SK-N-SH (cell line): Measurements from ENCODE around the gene GRIN1. TPM values are rescaled to one million over a fixed set of nuclear protein-coding genes. Genes with fewer than 3 reads are reported as not detected.

Experiments used
- CTCF ChIA-PET: fragments of 300-600, 350-600 bp; formaldehyde crosslinking; extraction: SDS; loops from one replicate; lab custom pipeline; 2021; lab: Yijun Ruan, JAX
- POLR2A ChIA-PET: fragments of 350-600 bp; sonication (Branson Sonifier 250); formaldehyde crosslinking; extraction: SDS; loops from one replicate; lab custom pipeline; 2020; ENCODE audit warnings: antibody characterized with exemption, inconsistent platforms; lab: Yijun Ruan, JAX
- DNase-seq: peaks from one replicate; pipeline ENCODE4 v3.0.0; 2012
- H2AFZ ChIP-seq: fragments of 200-600 bp; sonication (generic); 2 replicates; pipeline ENCODE4 v1.8.1; 2016; ENCODE audit warnings: antibody characterized with exemption, mild to moderate bottlenecking, low read depth
- H3F3A ChIP-seq: fragments of 200-600 bp; sonication (generic); replicated peaks from 2 replicates; pipeline ENCODE3; 2016; ENCODE audit warnings: antibody characterized with exemption, mild to moderate bottlenecking; ENCODE audit not compliant: insufficient read depth
- H3K27ac ChIP-seq, 2 experiments: fragments of 200-500 bp in 1 of 2; fragments of 200-600 bp in 1 of 2; sonication (Bioruptor generic) in 1 of 2; sonication (generic), shearing (Covaris generic) in 1 of 2; 2 replicates each; pipeline versions ENCODE4 v1.5.1 to v1.6.1; 2014 to 2016; ENCODE audit warnings: low read depth in 2 of 2, inconsistent platforms in 1 of 2, low read length in 1 of 2, mild to moderate bottlenecking in 1 of 2, mixed read lengths in 1 of 2
- H3K27me3 ChIP-seq: fragments of 200-600 bp; sonication (generic), shearing (Covaris generic); 2 replicates; pipeline ENCODE4 v1.6.1; 2016; ENCODE audit warnings: mixed run types; ENCODE audit not compliant: insufficient read depth
- H3K36me3 ChIP-seq, 2 experiments: fragments of 200-500 bp in 1 of 2; fragments of 200-600 bp in 1 of 2; sonication (Bioruptor generic) in 1 of 2; sonication (generic) in 1 of 2; replicated peaks in 1 of 2; 2 replicates each; pipeline versions ENCODE3 to v1.5.1; 2014 to 2016; ENCODE audit warnings: low read length in 1 of 2, mild to moderate bottlenecking in 1 of 2; ENCODE audit not compliant: insufficient read depth in 2 of 2, control insufficient read depth in 1 of 2
- H3K4me1 ChIP-seq, 2 experiments: fragments of 200-500 bp in 1 of 2; fragments of 200-600 bp in 1 of 2; sonication (Bioruptor generic) in 1 of 2; sonication (generic), shearing (Covaris generic) in 1 of 2; 2 replicates each; pipeline versions ENCODE4 v1.5.1 to v1.6.1; 2014 to 2016; ENCODE audit warnings: low read depth in 1 of 2, low read length in 1 of 2, mixed run types in 1 of 2; ENCODE audit not compliant: insufficient read depth in 2 of 2, control insufficient read depth in 1 of 2
- H3K4me2 ChIP-seq: fragments of 200-600 bp; sonication (generic), shearing (Covaris generic); 2 replicates; pipeline ENCODE4 v1.6.1; 2017; ENCODE audit warnings: mixed run types
- H3K4me3 ChIP-seq, 2 experiments: fragments of 200-500 bp in 1 of 2; fragments of 200-600 bp in 1 of 2; sonication (Bioruptor generic) in 1 of 2; sonication (generic), shearing (Covaris generic) in 1 of 2; 2 replicates each; pipeline versions ENCODE4 v1.5.1 to v1.8.1; 2014 to 2016; ENCODE audit warnings: low read depth in 2 of 2, inconsistent platforms in 1 of 2, low read length in 1 of 2, mild to moderate bottlenecking in 1 of 2, mixed read lengths in 1 of 2, moderate library complexity in 1 of 2
- H3K79me2 ChIP-seq: fragments of 200-600 bp; sonication (generic); 2 replicates; pipeline ENCODE4 v1.8.1; 2017; ENCODE audit warnings: mild to moderate bottlenecking; ENCODE audit not compliant: insufficient read depth
- H3K9ac ChIP-seq: fragments of 200-600 bp; sonication (generic); 2 replicates; pipeline ENCODE4 v1.6.1; 2017; ENCODE audit warnings: mixed run types
- H3K9me2 ChIP-seq: fragments of 200-600 bp; sonication (generic); 2 replicates; pipeline ENCODE4 v1.6.1; 2017; ENCODE audit warnings: mixed run types
- H3K9me3 ChIP-seq: fragments of 200-600 bp; sonication (generic); 2 replicates; pipeline ENCODE4 v1.6.1; 2017; ENCODE audit warnings: mixed run types, mild to moderate bottlenecking, moderate library complexity
- H4K20me1 ChIP-seq: fragments of 200-600 bp; sonication (generic); 2 replicates; pipeline ENCODE4 v1.6.1; 2017; ENCODE audit warnings: mild to moderate bottlenecking, mixed run types; ENCODE audit not compliant: insufficient read depth
- CTCF ChIP-seq: fragments of 200-600 bp; sonication (generic); IDR thresholded peaks from 2 replicates; pipeline ENCODE4 v1.6.1; 2017; ENCODE audit warnings: antibody characterized with exemption, mild to moderate bottlenecking, moderate library complexity
- EP300 ChIP-seq, 2 experiments: IDR thresholded peaks; 2 replicates each; pipeline versions ENCODE4 v1.4.0 to v1.6.1; 2012; ENCODE audit warnings: borderline replicate concordance in 1 of 2, low read depth in 1 of 2, low read length in 1 of 2
- FOXJ3 ChIP-seq: sonication (generic); formaldehyde crosslinking; IDR thresholded peaks from 2 replicates; pipeline ENCODE4 v1.5.1; 2020; ENCODE audit warnings: mild to moderate bottlenecking, missing genetic modification reagents
- FOXM1 ChIP-seq: IDR thresholded peaks from 2 replicates; pipeline ENCODE4 v1.4.0; 2012; ENCODE audit warnings: low read depth, mild to moderate bottlenecking
- GABPA ChIP-seq: IDR thresholded peaks from 2 replicates; pipeline ENCODE4 v1.4.0; 2012; ENCODE audit warnings: low read depth, mild to moderate bottlenecking
- GATA2 ChIP-seq: sonication (generic); formaldehyde crosslinking; IDR thresholded peaks from 2 replicates; pipeline ENCODE4 v1.5.0; 2020; ENCODE audit warnings: mild to moderate bottlenecking, missing genetic modification reagents
- NFIC ChIP-seq: IDR thresholded peaks from 2 replicates; pipeline ENCODE4 v1.4.0; 2012; ENCODE audit warnings: borderline replicate concordance
- NRF1 ChIP-seq: IDR thresholded peaks from 2 replicates; pipeline ENCODE4 v1.6.1; 2012; ENCODE audit warnings: low read depth, mild to moderate bottlenecking, low read length
- SMC3 ChIP-seq: IDR thresholded peaks from 2 replicates; pipeline ENCODE4 v1.6.1; 2012; ENCODE audit warnings: low read depth, low read length, improper control_type of control experiment
- TAF1 ChIP-seq: IDR thresholded peaks from 2 replicates; pipeline ENCODE4 v1.6.1; 2012; ENCODE audit warnings: low read depth, mild to moderate bottlenecking, low read length, moderate library complexity, borderline replicate concordance
- TEAD4 ChIP-seq: IDR thresholded peaks from 2 replicates; pipeline ENCODE4 v1.4.0; 2012; ENCODE audit warnings: mild to moderate bottlenecking, borderline replicate concordance; ENCODE audit not compliant: insufficient read depth
- USF2 ChIP-seq: fragments of 150-350 bp; IDR thresholded peaks from 2 replicates; pipeline ENCODE4 v1.6.1; 2017; ENCODE audit warnings: antibody characterized with exemption, low read length, low read depth, borderline replicate concordance
- whole genome bisulfite sequencing: methylation state at CpG from one replicate; pipeline ENCODE4 v1.1.6; 2017; ENCODE audit warnings: low lambda C conversion rate; 5-methylcytosine and 5-hydroxymethylcytosine counted together
- polyA plus RNA-seq, 3 experiments: library from polyadenylated mRNA; depleted of rRNA; stranded (reverse); fragments of >200 nt; gene quantifications; 2 replicates each; pipeline ENCODE4 v1.2.3, GENCODE V29; 2012

Gene GRIN1
- polyA plus RNA-seq, 1 of the 3 experiments (the other 2 are of a cell fraction), result not detected

GRCh38 chr9:137168904-137169856, 30.2 kb downstream of the GRIN1 start:
- TF ChIP-seq NRF1, result peak; percentile 51
- TF ChIP-seq GABPA, result no peak
- TF ChIP-seq, all 33 proteins: peak for 1
- H3K9me2 ChIP-seq, result no peaks in the 10 kb centered on the region
- H4K20me1 ChIP-seq, result no peaks in the 10 kb centered on the region
- CTCF ChIA-PET, result interaction anchor here (0.8 to 5.0 kb wide), 10 partner anchors 19 to 135 kb away, joined by 3 to 24 read pairs (median 4); partner anchors contain the start of genes ANAPC2, RNF224 and SSNA1
- H3F3A ChIP-seq, result no peaks in the 10 kb centered on the region
- H3K9ac ChIP-seq, result no peak overlapping the region
- H3K79me2 ChIP-seq, result no peaks in the 10 kb centered on the region
- H3K9me3 ChIP-seq, result no peaks in the 10 kb centered on the region
- peaks cover 0 to 23% of the 10 kb centered on the region in 2 experiments; a peak in 1 of 4 replicates for H3K4me1 ChIP-seq
- no peak overlapping the region for H2AFZ ChIP-seq
- no peak overlapping the region for H3K27ac ChIP-seq
- DNase-seq, result peak; percentile 83
- H3K4me2 ChIP-seq, result peak overlapping the region; percentile 55; the same call in 1 of the 2 replicates
- WGBS, result 0% methylated on average over 3 of the region's 124 CpGs
- peak overlapping the region; percentile 34 to 37; a peak in 3 of 4 replicates for H3K4me3 ChIP-seq
- H3K36me3 ChIP-seq, result no peaks in the 10 kb centered on the region
- POLR2A ChIA-PET, result interaction anchor here (0.8 to 1.8 kb wide), 4 partner anchors 30 to 40 kb away, joined by 3 to 5 read pairs (median 4); partner anchors contain the start of gene GRIN1
- H3K27me3 ChIP-seq, result peaks cover 40% of the 10 kb centered on the region

- CTCF ChIA-PET, result interaction anchor here (0.8 to 5.0 kb wide), 8 partner anchors 18 to 135 kb away, joined by 3 to 24 read pairs (median 3); partner anchors contain the start of genes ANAPC2, RNF224 and SSNA1
- H3F3A ChIP-seq, result no peaks in the 10 kb centered on the region
- no peak within 1 kb of the TSS for H3K27ac ChIP-seq
- no peaks in the 10 kb centered on the region for H4K20me1 ChIP-seq
- H3K4me1 ChIP-seq, result peaks cover 0 to 23% of the 10 kb centered on the region in 2 experiments; a peak in 1 of 4 replicates
- no peaks in the 10 kb centered on the region for H3K79me2 ChIP-seq
- no peaks in the 10 kb centered on the region for H3K36me3 ChIP-seq
- WGBS, result 38% methylated on average over 8 of the region's 41 CpGs
- no peaks in the 10 kb centered on the region for H3K9me2 ChIP-seq
- peaks cover 40% of the 10 kb centered on the region for H3K27me3 ChIP-seq
- DNase-seq, result no peak
- TF ChIP-seq FOXJ3, result no peak
- POLR2A ChIA-PET, result interaction anchor here (0.8 to 1.5 kb wide), 3 partner anchors 18 to 40 kb away, joined by 3 to 4 read pairs (median 3); partner anchors contain the start of genes ANAPC2 and SSNA1
- peak within 1 kb of the TSS; percentile 34 to 37; a peak in 3 of 4 replicates for H3K4me3 ChIP-seq
- no peak within 1 kb of the TSS for H3K9ac ChIP-seq
- H2AFZ ChIP-seq, result no peak within 1 kb of the TSS
- H3K9me3 ChIP-seq, result no peaks in the 10 kb centered on the region
- H3K4me2 ChIP-seq, result peak within 1 kb of the TSS; percentile 55; the same call in 1 of the 2 replicates
Observed at GRCh38 chr9:137169896-137170358, 31.0 kb downstream of the GRIN1 start, which contains the start of gene LRRC26. TSS of gene LRRC26 (minus strand) at chr9:137170051. CDS start at chr9:137169943, 108 bp downstream.

- H3K27me3 ChIP-seq, result peaks cover 38% of the 10 kb centered on the region
- H3K4me3 ChIP-seq, result no peak overlapping the region
- ChIA-PET CTCF (interaction anchor here (0.9 to 5.0 kb wide), 6 partner anchors 18 to 136 kb away, joined by 3 to 24 read pairs (median 4); partner anchors contain the start of genes ANAPC2, GRIN1 and SSNA1), POLR2A (interaction anchor here (1.1 to 1.5 kb wide), 3 partner anchors 18 to 41 kb away, joined by 3 read pairs; partner anchors contain the start of genes ANAPC2, GRIN1 and SSNA1)
- WGBS, result 54% methylated on average over 9 of the region's 14 CpGs
- H4K20me1 ChIP-seq, result no peaks in the 10 kb centered on the region
- no peak overlapping the region for H3K9ac ChIP-seq
- H3K9me2 ChIP-seq, result no peaks in the 10 kb centered on the region
- H3K79me2 ChIP-seq, result no peaks in the 10 kb centered on the region
- H3K36me3 ChIP-seq, result no peaks in the 10 kb centered on the region
- no peaks in the 10 kb centered on the region for H3K9me3 ChIP-seq
- H3K27ac ChIP-seq, result no peak overlapping the region
- no peak overlapping the region for H3K4me2 ChIP-seq
- TF ChIP-seq NFIC, result no peak
- no peak for TF ChIP-seq SMC3
- TF ChIP-seq USF2, result no peak
- no peak for TF ChIP-seq EP300 (IDR thresholded peaks at IDR 0.05; ENCODE audit: borderline replicate concordance in 1 of 2, low read depth in 1 of 2, low read length in 1 of 2)
- no peak for TF ChIP-seq FOXJ3
- no peak for TF ChIP-seq CTCF
- no peak for TF ChIP-seq FOXM1
- no peak for TF ChIP-seq GATA2
- no peak for TF ChIP-seq TAF1
- TF ChIP-seq TEAD4, result no peak
- no peak overlapping the region for H2AFZ ChIP-seq
- H3F3A ChIP-seq, result no peaks in the 10 kb centered on the region
- H3K4me1 ChIP-seq, result peaks cover 0 to 23% of the 10 kb centered on the region in 2 experiments; a peak in 1 of 4 replicates
- no peak for DNase-seq
Observed at GRCh38 chr9:137170486-137171148, 31.7 kb downstream of the GRIN1 start.
